Measurements from ENCODE around the gene CHIT1.

CHIT1 gene

DNA sequence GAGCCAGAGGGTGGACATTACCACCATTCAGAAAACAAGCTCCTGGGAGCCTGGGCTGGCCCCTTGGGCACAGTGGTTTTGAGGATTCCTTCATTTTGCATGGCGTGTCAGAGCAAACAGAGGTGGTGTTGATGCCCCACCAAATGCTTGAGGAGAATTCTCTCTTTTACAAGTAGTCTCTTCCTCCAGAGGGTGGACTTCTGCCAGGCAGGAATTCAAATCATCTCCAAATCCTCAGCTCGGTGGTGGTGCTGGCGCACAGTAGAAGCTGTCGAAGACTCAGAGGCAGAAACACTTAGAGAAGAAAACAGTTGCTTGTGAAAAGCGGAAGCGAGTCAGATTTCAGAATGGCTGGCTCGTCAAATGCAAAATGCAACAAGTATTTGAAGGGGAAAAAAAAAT is 39.5 kb downstream of the CHIT1 start (continued):
- TF ChIP-seq POU6F1 (CRISPR knock-in tag; IDR thresholded peaks at IDR 0.05; ENCODE audit: borderline replicate concordance, low read depth): no peak
- no peak for TF ChIP-seq SNAI2 (CRISPR knock-in tag; IDR thresholded peaks at IDR 0.05)
- TF ChIP-seq ARNTL (CRISPR knock-in tag; IDR thresholded peaks at IDR 0.05; ENCODE audit: borderline replicate concordance, low read depth): no peak
- TF ChIP-seq ISL1 (CRISPR knock-in tag; IDR thresholded peaks at IDR 0.05): no peak
- no peak for TF ChIP-seq ZNF8 (CRISPR knock-in tag; IDR thresholded peaks at IDR 0.05)
- TF ChIP-seq, protein P1, sequence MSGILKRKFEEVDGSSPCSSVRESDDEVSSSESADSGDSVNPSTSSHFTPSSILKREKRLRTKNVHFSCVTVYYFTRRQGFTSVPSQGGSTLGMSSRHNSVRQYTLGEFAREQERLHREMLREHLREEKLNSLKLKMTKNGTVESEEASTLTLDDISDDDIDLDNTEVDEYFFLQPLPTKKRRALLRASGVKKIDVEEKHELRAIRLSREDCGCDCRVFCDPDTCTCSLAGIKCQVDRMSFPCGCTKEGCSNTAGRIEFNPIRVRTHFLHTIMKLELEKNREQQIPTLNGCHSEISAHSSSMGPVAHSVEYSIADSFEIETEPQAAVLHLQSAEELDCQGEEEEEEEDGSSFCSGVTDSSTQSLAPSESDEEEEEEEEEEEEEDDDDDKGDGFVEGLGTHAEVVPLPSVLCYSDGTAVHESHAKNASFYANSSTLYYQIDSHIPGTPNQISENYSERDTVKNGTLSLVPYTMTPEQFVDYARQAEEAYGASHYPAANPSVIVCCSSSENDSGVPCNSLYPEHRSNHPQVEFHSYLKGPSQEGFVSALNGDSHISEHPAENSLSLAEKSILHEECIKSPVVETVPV (CRISPR knock-in tag; IDR thresholded peaks at IDR 0.05): no peak
- TF ChIP-seq PPARA (CRISPR knock-in tag; IDR thresholded peaks at IDR 0.05; ENCODE audit: borderline replicate concordance): no peak
- no peak for TF ChIP-seq ZFP3 (CRISPR knock-in tag; IDR thresholded peaks at IDR 0.05)
- TF ChIP-seq TOX (CRISPR knock-in tag; IDR thresholded peaks at IDR 0.05; ENCODE audit: borderline replicate concordance): no peak
- no peak for TF ChIP-seq GLIS3 (CRISPR knock-in tag; IDR thresholded peaks at IDR 0.05)
- no peak for TF ChIP-seq BACH2 (CRISPR knock-in tag; IDR thresholded peaks at IDR 0.05; ENCODE audit: borderline replicate concordance)

- no peak for TF ChIP-seq ARNTL (CRISPR knock-in tag; IDR thresholded peaks at IDR 0.05; ENCODE audit: borderline replicate concordance, low read depth)
- TF ChIP-seq CREB5 (CRISPR knock-in tag; IDR thresholded peaks at IDR 0.05; ENCODE audit: low read depth): no peak
- TF ChIP-seq BACH2 (CRISPR knock-in tag; IDR thresholded peaks at IDR 0.05; ENCODE audit: borderline replicate concordance): no peak
- no peak for TF ChIP-seq ZFP3 (CRISPR knock-in tag; IDR thresholded peaks at IDR 0.05)
- TF ChIP-seq PPARA (CRISPR knock-in tag; IDR thresholded peaks at IDR 0.05; ENCODE audit: borderline replicate concordance): no peak
- TF ChIP-seq ZC3H10 (CRISPR knock-in tag; IDR thresholded peaks at IDR 0.05): no peak
- no peak for TF ChIP-seq ZNF565 (CRISPR knock-in tag; conservative IDR thresholded peaks at IDR 0.05; ENCODE audit: low read depth)
- TF ChIP-seq, protein P2, sequence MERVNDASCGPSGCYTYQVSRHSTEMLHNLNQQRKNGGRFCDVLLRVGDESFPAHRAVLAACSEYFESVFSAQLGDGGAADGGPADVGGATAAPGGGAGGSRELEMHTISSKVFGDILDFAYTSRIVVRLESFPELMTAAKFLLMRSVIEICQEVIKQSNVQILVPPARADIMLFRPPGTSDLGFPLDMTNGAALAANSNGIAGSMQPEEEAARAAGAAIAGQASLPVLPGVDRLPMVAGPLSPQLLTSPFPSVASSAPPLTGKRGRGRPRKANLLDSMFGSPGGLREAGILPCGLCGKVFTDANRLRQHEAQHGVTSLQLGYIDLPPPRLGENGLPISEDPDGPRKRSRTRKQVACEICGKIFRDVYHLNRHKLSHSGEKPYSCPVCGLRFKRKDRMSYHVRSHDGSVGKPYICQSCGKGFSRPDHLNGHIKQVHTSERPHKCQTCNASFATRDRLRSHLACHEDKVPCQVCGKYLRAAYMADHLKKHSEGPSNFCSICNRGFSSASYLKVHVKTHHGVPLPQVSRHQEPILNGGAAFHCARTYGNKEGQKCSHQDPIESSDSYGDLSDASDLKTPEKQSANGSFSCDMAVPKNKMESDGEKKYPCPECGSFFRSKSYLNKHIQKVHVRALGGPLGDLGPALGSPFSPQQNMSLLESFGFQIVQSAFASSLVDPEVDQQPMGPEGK (CRISPR knock-in tag; IDR thresholded peaks at IDR 0.05; ENCODE audit: borderline replicate concordance): no peak
- TF ChIP-seq ISL1 (CRISPR knock-in tag; IDR thresholded peaks at IDR 0.05): no peak
- TF ChIP-seq ZNF8 (CRISPR knock-in tag; IDR thresholded peaks at IDR 0.05): no peak
- no peak for TF ChIP-seq RARB (CRISPR knock-in tag; IDR thresholded peaks at IDR 0.05)
- no peak for TF ChIP-seq OSR1 (CRISPR knock-in tag; IDR thresholded peaks at IDR 0.05)
Measured at GRCh38 chr1:203188686-203189232, 40.7 kb downstream of the CHIT1 start.

DNA sequence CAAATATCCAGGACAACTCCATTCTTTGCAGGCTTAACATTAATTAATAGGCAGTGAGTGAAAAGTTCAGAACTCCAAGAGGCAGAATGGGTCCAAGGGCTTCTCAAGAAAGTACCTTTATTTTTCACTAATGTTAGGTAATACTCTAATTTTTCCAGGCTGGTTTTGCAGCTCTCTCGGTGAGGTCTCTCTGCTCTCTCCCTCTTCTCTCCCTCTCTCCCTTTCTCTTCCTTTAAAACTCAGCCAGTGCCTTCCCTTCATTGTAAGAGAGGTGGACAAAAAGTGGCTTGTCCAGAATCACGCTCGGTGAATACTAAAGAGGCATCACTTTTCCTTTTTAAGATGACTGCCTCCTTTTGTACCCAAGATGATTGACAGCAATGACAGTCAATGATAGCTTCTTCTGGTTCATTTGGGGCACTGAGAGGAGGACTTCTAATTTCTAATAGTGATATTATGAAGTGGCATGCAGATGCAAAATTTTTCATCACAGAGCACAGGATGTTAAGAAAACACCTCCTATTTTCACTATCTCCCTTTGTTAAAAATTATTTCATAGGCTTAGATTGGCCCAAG is 41.7 kb downstream of the CHIT1 start:
- TF ChIP-seq SNAI2 (CRISPR knock-in tag; IDR thresholded peaks at IDR 0.05): no peak
- TF ChIP-seq POU6F1 (CRISPR knock-in tag; IDR thresholded peaks at IDR 0.05; ENCODE audit: borderline replicate concordance, low read depth): no peak
- TF ChIP-seq ZNF8 (CRISPR knock-in tag; IDR thresholded peaks at IDR 0.05): no peak
- no peak for ATAC-seq

More at GRCh38 chr1:203188686-203189232, 40.7 kb downstream of the CHIT1 start:
- no peak for ATAC-seq

DNA sequence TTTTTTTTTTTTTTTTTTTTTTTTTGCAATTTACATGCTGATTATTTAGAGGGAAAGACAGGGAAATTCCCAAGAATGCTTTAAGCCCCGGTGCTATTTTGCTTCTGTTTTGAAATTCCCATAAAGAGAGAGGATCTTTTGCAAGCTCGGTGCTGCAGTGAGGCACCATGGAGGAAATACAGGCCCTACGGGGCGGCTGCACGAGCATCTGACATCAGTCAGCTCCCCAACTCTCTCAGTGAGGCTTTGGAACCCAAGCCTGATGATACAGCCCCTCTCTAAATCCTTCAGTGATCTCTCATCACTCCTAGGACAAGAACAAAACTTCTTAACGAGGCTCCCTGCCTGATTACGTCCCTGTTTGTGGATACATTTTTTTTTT is 42.2 kb downstream of the CHIT1 start:
- ATAC-seq: no peak
- TF ChIP-seq POU6F1 (CRISPR knock-in tag; IDR thresholded peaks at IDR 0.05; ENCODE audit: borderline replicate concordance, low read depth): no peak
- TF ChIP-seq CREB5 (CRISPR knock-in tag; IDR thresholded peaks at IDR 0.05; ENCODE audit: low read depth): no peak
- TF ChIP-seq ZNF565 (CRISPR knock-in tag; conservative IDR thresholded peaks at IDR 0.05; ENCODE audit: low read depth): no peak
- no peak for TF ChIP-seq OSR1 (CRISPR knock-in tag; IDR thresholded peaks at IDR 0.05)
